GM12878 (cell line): ENCODE measurements around the gene P2RY11. TPM values are rescaled to one million over a fixed set of nuclear protein-coding genes. Genes with fewer than 3 reads are reported as not detected.

ENCODE experiments used
- BCL3 ChIP-seq: IDR thresholded peaks from 2 replicates; pipeline ENCODE4 v1.6.1; 2011; ENCODE audit warnings: borderline replicate concordance, low read depth, mild to moderate bottlenecking, moderate library complexity, low read length; ENCODE audit not compliant: insufficient read depth, poor library complexity, severe bottlenecking
- CREM ChIP-seq: IDR thresholded peaks from 2 replicates; pipeline ENCODE4 v1.6.1; 2014; ENCODE audit warnings: antibody characterized with exemption, low read depth
- E2F8 ChIP-seq: fragments of 450-650 bp; IDR thresholded peaks from 2 replicates; pipeline ENCODE4 v1.6.1; 2018; ENCODE audit warnings: mild to moderate bottlenecking, low read depth, moderate library complexity; ENCODE audit not compliant: partially characterized antibody
- ELK1 ChIP-seq: IDR thresholded peaks from 2 replicates; pipeline ENCODE4 v1.6.1; 2012; ENCODE audit warnings: low read depth, low read length, improper control_type of control experiment
- ESRRA ChIP-seq: IDR thresholded peaks from 2 replicates; pipeline ENCODE4 v1.6.1; 2012; ENCODE audit warnings: mild to moderate bottlenecking, low read length, improper control_type of control experiment
- EZH2 ChIP-seq: IDR thresholded peaks from 2 replicates; pipeline ENCODE4 v1.6.1; 2012; ENCODE audit warnings: low read depth, mild to moderate bottlenecking, control low read depth, inconsistent platforms, low read length, borderline replicate concordance; ENCODE audit not compliant: control insufficient read depth
- GABPA ChIP-seq: IDR thresholded peaks from 2 replicates; pipeline ENCODE4 v1.6.1; 2014; ENCODE audit warnings: antibody characterized with exemption, low read depth, mild to moderate bottlenecking, inconsistent platforms
- HDAC2 ChIP-seq: fragments of 200-600 bp; sonication (generic); IDR thresholded peaks from 2 replicates; pipeline ENCODE4 v1.6.1; 2017
- HDAC6 ChIP-seq: fragments of 200-600 bp; sonication (generic); IDR thresholded peaks from one replicate; pipeline ENCODE4 v1.8.0; 2017; ENCODE audit warnings: antibody characterized with exemption; ENCODE audit not compliant: unreplicated experiment
- HDGF ChIP-seq: fragments of 450-650 bp; IDR thresholded peaks from 2 replicates; pipeline ENCODE4 v1.6.1; 2016; ENCODE audit warnings: antibody characterized with exemption
- HSF1 ChIP-seq: fragments of 150-350 bp; IDR thresholded peaks from 2 replicates; pipeline ENCODE4 v1.6.1; 2014; ENCODE audit warnings: mild to moderate bottlenecking, low read depth, low read length
- KLF5 ChIP-seq: fragments of 450-650 bp; IDR thresholded peaks from 2 replicates; pipeline ENCODE4 v1.6.1; 2014; ENCODE audit warnings: mild to moderate bottlenecking; ENCODE audit not compliant: partially characterized antibody
- MAX ChIP-seq: IDR thresholded peaks from 2 replicates; pipeline ENCODE4 v1.6.1; 2012; ENCODE audit warnings: low read depth, low read length, improper control_type of control experiment
- NR2F1 ChIP-seq: fragments of 450-650 bp; conservative IDR thresholded peaks from 2 replicates; pipeline ENCODE4 v1.6.1; 2017; ENCODE audit warnings: mild to moderate bottlenecking
- NRF1 ChIP-seq: conservative IDR thresholded peaks from 2 replicates; pipeline ENCODE4 v1.6.1; 2011; ENCODE audit warnings: mild to moderate bottlenecking, low read depth, low read length, improper control_type of control experiment
- PAX5 ChIP-seq: IDR thresholded peaks from 2 replicates; pipeline ENCODE4 v1.6.1; 2011; ENCODE audit warnings: low read depth, low read length, borderline replicate concordance
- SMC3 ChIP-seq: IDR thresholded peaks from 2 replicates; pipeline ENCODE4 v1.6.1; 2011; ENCODE audit warnings: low read length, improper control_type of control experiment, borderline replicate concordance
- ZBTB4 ChIP-seq: fragments of 450-650 bp; formaldehyde crosslinking; IDR thresholded peaks from 2 replicates; pipeline ENCODE4 v1.4.0; 2022; ENCODE audit warnings: mild to moderate bottlenecking, moderate library complexity
- ZNF274 ChIP-seq: IDR thresholded peaks from one replicate; pipeline ENCODE4 v1.8.0; 2011; ENCODE audit not compliant: insufficient read length, insufficient read depth
- ZNF384 ChIP-seq: IDR thresholded peaks from 2 replicates; pipeline ENCODE4 v1.6.1; 2012; ENCODE audit warnings: low read depth, mild to moderate bottlenecking, low read length, improper control_type of control experiment, borderline replicate concordance
- polyA plus RNA-seq, 11 experiments: library from polyadenylated mRNA; depleted of rRNA in 4 of 11; unstranded in 6 of 11; stranded (reverse) in 5 of 11; fragments of >200 nt; fragmentation: Nextera tagmentation in 4 of 11; fragmentation: Illumina TruSeq in 1 of 11; extraction: Ambion mirVana in 4 of 11; extraction: Trizol in 1 of 11; gene quantifications; 1 replicate in 1 of 11; 2 replicates in 10 of 11; pipeline versions ENCODE4 v1.2.1 to v1.2.3, GENCODE V29; 2011 to 2016; ENCODE audit warnings: inconsistent platforms in 2 of 11, missing spikeins in 2 of 11, low read depth in 1 of 11
- total RNA-seq, 4 experiments: library from RNA; depleted of rRNA in 3 of 4; stranded (reverse); fragments of >200 nt in 3 of 4; fragmentation: Illumina TruSeq in 1 of 4; extraction: Trizol in 1 of 4; gene quantifications; 2 replicates each; pipeline versions ENCODE4 v1.2.1 to v1.2.3, GENCODE V29; 2013 to 2021

P2RY11 gene
- total and polyA plus RNA-seq, 10 of the 15 experiments (the other 5 are each of a cell fraction or from before 2014, with no cell fraction given): 0.14 to 46.5 (median 7.6) TPM

- TF ChIP-seq E2F8: no peak
- no peak for TF ChIP-seq ZBTB4 (CRISPR knock-in tag)
- TF ChIP-seq MAX: peak; percentile 45; the same call in 1 of the 2 replicates
- no peak for TF ChIP-seq ESRRA
- TF ChIP-seq KLF5: peak; percentile 42
- TF ChIP-seq HSF1: no peak
- no peak for TF ChIP-seq HDAC2
- no peak for TF ChIP-seq ELK1
- peak; percentile 19 for TF ChIP-seq BCL3
- TF ChIP-seq PAX5: no peak; the same call in 1 of the 2 replicates
- TF ChIP-seq NR2F1: 0 out of 2 replicates have a peak, but pooled peaks have one; percentile 18
- peak; percentile 73 for TF ChIP-seq NRF1
- no peak for TF ChIP-seq ZNF384
- no peak for TF ChIP-seq CREM
- no peak for TF ChIP-seq ZNF274
- no peak for TF ChIP-seq HDGF
- TF ChIP-seq SMC3: no peak
- TF ChIP-seq EZH2: no peak
- no peak for TF ChIP-seq HDAC6
- no peak for TF ChIP-seq GABPA
Measured at GRCh38 chr19:10095948-10096614, 15.4 kb upstream of the P2RY11 start (continued).
